Prostate gland (tissue), 2 donors: ENCODE results near the gene RBM3. TPM values are rescaled to one million over a fixed set of nuclear protein-coding genes. Genes with fewer than 3 reads are reported as not detected.

ENCODE experiments used
- DNase-seq: peaks from one replicate; pipeline ENCODE4 v3.0.0-alpha.2; 2019; ENCODE audit warnings: low spot score
- H3K27ac ChIP-seq, 2 donors: fragments of 200-600 bp; sonication (generic); 2 replicates each; pipeline ENCODE4 v1.5.1; 2017 to 2019
- H3K27me3 ChIP-seq: fragments of 200-600 bp; sonication (generic); replicated peaks from 2 replicates; pipeline ENCODE4 v1.5.1; 2019; ENCODE audit not compliant: insufficient read depth
- H3K36me3 ChIP-seq, 2 donors: fragments of 200-600 bp; sonication (generic); 1 replicate in 1 of 2; 2 replicates in 1 of 2; pipeline versions ENCODE4 v1.5.1 to v1.8.1; 2017 to 2019
- H3K4me1 ChIP-seq: fragments of 200-600 bp; sonication (generic); replicated peaks from 2 replicates; pipeline ENCODE4 v1.5.1; 2019
- H3K4me3 ChIP-seq, 2 donors: fragments of 200-600 bp; sonication (generic); 2 replicates each; pipeline ENCODE4 v1.5.1; 2017 to 2019
- H3K9me3 ChIP-seq: fragments of 200-600 bp; sonication (generic); 2 replicates; pipeline ENCODE4 v1.5.1; 2017
- CTCF ChIP-seq, 4 experiments: fragments of 200-600 bp in 2 of 4; fragments of 450-650 bp in 2 of 4; sonication (generic) in 2 of 4; IDR thresholded peaks; 1 replicate in 3 of 4; 2 replicates in 1 of 4; pipeline ENCODE4 v1.5.1; 2016 to 2019; ENCODE audit warnings: antibody characterized with exemption in 4 of 4, mild to moderate bottlenecking in 2 of 4, moderate library complexity in 2 of 4
- POLR2A ChIP-seq: fragments of 450-650 bp; IDR thresholded peaks from one replicate; pipeline ENCODE4 v1.6.1; 2016; ENCODE audit warnings: antibody characterized with exemption, mild to moderate bottlenecking
- POLR2AphosphoS5 ChIP-seq: sonication (generic); formaldehyde crosslinking; IDR thresholded peaks from one replicate; pipeline ENCODE4 v1.6.1; 2017; ENCODE audit warnings: antibody characterized with exemption
- WGBS: methylation state at CpG from one replicate; pipeline ENCODE4 v1.1.5; 2018; 5-methylcytosine and 5-hydroxymethylcytosine counted together
- intact Hi-C: fragments of 100-400 bp; cut with DNase I; formaldehyde crosslinking; loops from one replicate; pipeline ENCODE4 v1.14.2; 2022
- small RNA-seq, 2 donors: library from RNA; depleted of rRNA; stranded (forward); fragments of <200 nt; gene quantifications; one replicate each; pipeline ENCODE3, GENCODE V24; 2016
- total RNA-seq, 2 donors: library from RNA; depleted of rRNA; stranded (reverse); fragments of >200 nt; gene quantifications; one replicate each; pipeline ENCODE4 v1.1.0, GENCODE V29; 2016

Gene RBM3
- total RNA-seq, 2 donors from 2014 or later, result 155 to 169 TPM

- intact Hi-C loops, result no loop called here
- Histone ChIP-seq H3K4me3 (no peak overlapping the region), H3K9me3 (no peaks in the 10 kb centered on the region), H3K27me3 (no peaks in the 10 kb centered on the region), H3K4me1 (no peaks in the 10 kb centered on the region), H3K36me3 (no peaks in the 10 kb centered on the region), H3K27ac (no peak overlapping the region)
- WGBS, result 53% methylated on average over 5 of the region's 5 CpGs
- TF ChIP-seq CTCF (IDR thresholded peaks at IDR 0.05), result no peak
- no peak for TF ChIP-seq POLR2AphosphoS5
- no peak for TF ChIP-seq POLR2A
- DNase-seq, result no peak
Observed at GRCh38 chrX:48616576-48616975, 42.3 kb downstream of the RBM3 start.

GRCh38 chrX:48617542-48618340 is 43.5 kb downstream of the RBM3 start:
- TF ChIP-seq POLR2A, result no peak
- TF ChIP-seq CTCF (IDR thresholded peaks at IDR 0.05), result no peak
- TF ChIP-seq POLR2AphosphoS5, result no peak
- H3K27ac ChIP-seq, result no peak overlapping the region
- DNase-seq, result no peak
- WGBS, result 51% methylated on average over 8 of the region's 8 CpGs
- no peaks in the 10 kb centered on the region for H3K9me3 ChIP-seq
- no peaks in the 10 kb centered on the region for H3K27me3 ChIP-seq
- no peaks in the 10 kb centered on the region for H3K4me1 ChIP-seq
- H3K36me3 ChIP-seq, result no peaks in the 10 kb centered on the region
- H3K4me3 ChIP-seq, result no peak overlapping the region
- intact Hi-C loops, result no loop called here

- no peak for TF ChIP-seq CTCF (IDR thresholded peaks at IDR 0.05)
- TF ChIP-seq POLR2AphosphoS5, result no peak
- TF ChIP-seq POLR2A, result no peak
- no peak overlapping the region for H3K27ac ChIP-seq
- DNase-seq, result no peak
- no peak overlapping the region for H3K4me3 ChIP-seq
- H3K4me1 ChIP-seq, result no peaks in the 10 kb centered on the region
- H3K27me3 ChIP-seq, result no peaks in the 10 kb centered on the region
- no peaks in the 10 kb centered on the region for H3K9me3 ChIP-seq
- intact Hi-C loops, result no loop called here
- H3K36me3 ChIP-seq, result no peaks in the 10 kb centered on the region
- 58% methylated on average over 5 of the region's 5 CpGs for WGBS
Observed at GRCh38 chrX:48626401-48627298, 52.4 kb downstream of the RBM3 start.

Small RNA genes within 50 kb of the gene (small RNA-seq; reads per million reads assigned to genes)
- 0 reads per million in 2 donors for gene MRPL32P1

Other genes with a start within 250 kb of the RBM3 start
- 1 to 10 TPM in 1 of 2 donors, not detected in 1; 4.1 TPM for gene SSX3, start 217.8 kb upstream of the RBM3 start, total RNA-seq
- under 1 TPM in 1 of 2 donors, not detected in 1; 0.91 TPM for gene SSX4, start 190.9 kb upstream of the RBM3 start, total RNA-seq
- gene SSX4B, start 162.5 kb upstream of the RBM3 start, total RNA-seq, result under 1 TPM in 1 of 2 donors, not detected in 1; 0.91 TPM
- 1 to 10 TPM; 3.0 to 6.2 TPM for gene SLC38A5, start 104.2 kb upstream of the RBM3 start, total RNA-seq
- gene FTSJ1, start 98.3 kb upstream of the RBM3 start, total RNA-seq, result 10 to 100 TPM; 44.3 to 56.1 TPM
- 10 to 100 TPM; 15.1 to 61.7 TPM for gene PORCN, start 65.5 kb upstream of the RBM3 start, total RNA-seq
- gene EBP, start 52.7 kb upstream of the RBM3 start, total RNA-seq, result 10 to 100 TPM; 37.8 to 46.9 TPM
- gene TBC1D25, start 34.8 kb upstream of the RBM3 start, total RNA-seq, result 10 to 100 TPM in 1 of 2 donors, 1 to 10 TPM in 1; 8.9 to 21.9 TPM
- 100 to 1,000 TPM; 102 to 190 TPM for gene WDR13, start 23.0 kb downstream of the RBM3 start, total RNA-seq
- gene WAS, start 109.3 kb downstream of the RBM3 start, total RNA-seq, result 10 to 100 TPM in 1 of 2 donors, 1 to 10 TPM in 1; 2.5 to 10.5 TPM
- gene SUV39H1, start 122.2 kb downstream of the RBM3 start, total RNA-seq, result 1 to 10 TPM; 7.4 to 9.1 TPM
- gene GLOD5, start 187.3 kb downstream of the RBM3 start, total RNA-seq, result under 1 TPM in 1 of 2 donors, not detected in 1; 0.41 TPM
- not detected for gene GATA1, start 212.1 kb downstream of the RBM3 start, total RNA-seq
- 100 to 1,000 TPM; 102 to 113 TPM for gene HDAC6, start 227.6 kb downstream of the RBM3 start, total RNA-seq